Neutrophil (primary cell): Measurements from ENCODE around the gene ABCC5.
A peak's percentile ranks its signal among the peaks of the same experiment; 100 is the strongest.

Source experiments
- H3K27ac ChIP-seq: fragments of 200-600 bp; sonication (generic); 2 replicates; pipeline ENCODE4 v1.5.1; 2016; ENCODE audit warnings: mild to moderate bottlenecking, moderate library complexity
- H3K27me3 ChIP-seq: fragments of 200-600 bp; sonication (generic); 2 replicates; pipeline ENCODE4 v1.6.0; 2016; ENCODE audit warnings: mild to moderate bottlenecking
- H3K36me3 ChIP-seq: fragments of 200-600 bp; sonication (generic); 2 replicates; pipeline ENCODE4 v1.5.1; 2017
- H3K4me1 ChIP-seq, 2 experiments: fragments of 200-600 bp in 1 of 2; sonication (generic) in 1 of 2; 1 replicate in 1 of 2; 2 replicates in 1 of 2; pipeline versions ENCODE4 v1.5.1 to v1.6.1; 2013 to 2016; ENCODE audit warnings: low read depth in 1 of 2, low read length in 1 of 2, mild to moderate bottlenecking in 1 of 2, moderate library complexity in 1 of 2; ENCODE audit not compliant: control insufficient read depth in 1 of 2, insufficient read depth in 1 of 2
- H3K4me3 ChIP-seq, 2 experiments: fragments of 200-600 bp in 1 of 2; sonication (generic) in 1 of 2; 1 replicate in 1 of 2; 2 replicates in 1 of 2; pipeline ENCODE4 v1.5.1; 2013 to 2016; ENCODE audit warnings: low read depth in 1 of 2, low read length in 1 of 2, mild to moderate bottlenecking in 1 of 2, moderate library complexity in 1 of 2
- H3K9me3 ChIP-seq: fragments of 200-600 bp; sonication (generic); 2 replicates; pipeline ENCODE4 v1.5.1; 2016
- CTCF ChIP-seq: fragments of 200-600 bp; sonication (generic); IDR thresholded peaks from 2 replicates; pipeline ENCODE4 v1.5.1; 2016; ENCODE audit warnings: antibody characterized with exemption

ABCC5 gene

GRCh38 chr3:183962807-183963206, 54.9 kb downstream of the ABCC5 start:
- H3K27me3 ChIP-seq, result no peaks in the 10 kb centered on the region
- no peaks in the 10 kb centered on the region for H3K4me1 ChIP-seq
- H3K36me3 ChIP-seq, result peaks cover 98% of the 10 kb centered on the region
- H3K9me3 ChIP-seq, result no peaks in the 10 kb centered on the region
- H3K27ac ChIP-seq, result no peak overlapping the region
- TF ChIP-seq CTCF, result no peak
- no peak overlapping the region for H3K4me3 ChIP-seq

- Histone ChIP-seq H3K4me3 (no peak overlapping the region), H3K36me3 (peaks cover 83% of the 10 kb centered on the region), H3K27ac (no peak overlapping the region), H3K4me1 (no peaks in the 10 kb centered on the region), H3K27me3 (no peaks in the 10 kb centered on the region), H3K9me3 (no peaks in the 10 kb centered on the region)
- TF ChIP-seq CTCF, result no peak
Measured at GRCh38 chr3:183959214-183959613, 58.5 kb downstream of the ABCC5 start.

- TF ChIP-seq CTCF, result no peak
- Histone ChIP-seq H3K9me3 (no peaks in the 10 kb centered on the region), H3K27me3 (no peaks in the 10 kb centered on the region), H3K27ac (no peak overlapping the region), H3K4me3 (no peak overlapping the region), H3K36me3 (peaks cover 83% of the 10 kb centered on the region), H3K4me1 (no peaks in the 10 kb centered on the region)
Measured at GRCh38 chr3:183958775-183959174, 58.9 kb downstream of the ABCC5 start.

GRCh38 chr3:183958226-183958625, 59.5 kb downstream of the ABCC5 start:
- Histone ChIP-seq H3K4me3 (no peak overlapping the region), H3K36me3 (peaks cover 83% of the 10 kb centered on the region), H3K4me1 (no peaks in the 10 kb centered on the region), H3K27ac (peak overlapping the region; percentile 27), H3K9me3 (no peaks in the 10 kb centered on the region), H3K27me3 (no peaks in the 10 kb centered on the region)
- no peak for TF ChIP-seq CTCF

- H3K27ac ChIP-seq, result no peak overlapping the region
- no peaks in the 10 kb centered on the region for H3K27me3 ChIP-seq
- TF ChIP-seq CTCF, result no peak
- H3K36me3 ChIP-seq, result peaks cover 82% of the 10 kb centered on the region
- H3K9me3 ChIP-seq, result no peaks in the 10 kb centered on the region
- no peaks in the 10 kb centered on the region for H3K4me1 ChIP-seq
- no peak overlapping the region for H3K4me3 ChIP-seq
Measured at GRCh38 chr3:183954875-183955274, 62.8 kb downstream of the ABCC5 start.
